HPDE6-E6E7 (cell line): Measurements from ENCODE around the gene LEF1.

Source experiments
- DNase-seq: peaks from one replicate; pipeline ENCODE4 v3.0.0; 2011; ENCODE audit warnings: missing footprints; ENCODE audit errors: extremely low spot score

The LEF1 gene

DNA sequence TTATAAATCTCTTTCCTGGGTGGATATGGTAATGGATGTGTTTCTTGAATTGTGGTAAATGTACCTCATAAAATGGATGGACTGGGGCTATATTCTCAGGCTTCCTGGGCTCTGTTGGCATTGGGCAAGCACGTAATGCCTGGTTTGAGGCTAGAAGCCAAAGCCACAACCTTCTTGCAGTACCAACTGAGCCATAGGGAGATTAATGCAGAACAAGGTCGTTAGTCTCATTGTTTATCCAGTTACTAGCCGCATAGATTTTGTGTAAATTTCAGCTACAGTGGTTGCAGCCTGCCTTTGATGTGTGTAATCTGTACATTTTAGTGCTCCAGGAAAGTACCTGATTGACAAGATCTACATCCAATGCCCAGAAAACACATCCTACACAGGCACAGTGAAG is 7.2 kb upstream of the LEF1 start:
- no peak for DNase-seq

DNA sequence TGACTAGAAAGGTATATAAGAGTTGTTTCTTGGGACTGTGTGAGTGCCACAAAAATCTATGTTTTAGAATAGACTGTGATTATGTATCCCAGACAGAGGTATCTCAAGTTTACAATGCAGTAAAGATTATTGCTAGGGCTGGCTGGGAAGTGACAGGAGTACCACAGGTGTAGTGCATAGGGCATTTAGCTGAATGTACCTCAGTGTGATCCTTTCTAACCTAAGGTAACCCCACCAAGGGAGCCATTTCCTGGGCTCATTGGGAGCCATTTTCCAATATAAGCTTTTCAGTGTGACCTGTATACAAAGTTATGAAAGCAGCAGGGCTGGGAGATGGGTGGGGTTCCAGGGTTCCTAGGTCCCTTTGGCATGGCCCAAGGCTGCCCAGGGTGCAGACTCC is 6.1 kb upstream of the LEF1 start:
- DNase-seq: no peak

DNA sequence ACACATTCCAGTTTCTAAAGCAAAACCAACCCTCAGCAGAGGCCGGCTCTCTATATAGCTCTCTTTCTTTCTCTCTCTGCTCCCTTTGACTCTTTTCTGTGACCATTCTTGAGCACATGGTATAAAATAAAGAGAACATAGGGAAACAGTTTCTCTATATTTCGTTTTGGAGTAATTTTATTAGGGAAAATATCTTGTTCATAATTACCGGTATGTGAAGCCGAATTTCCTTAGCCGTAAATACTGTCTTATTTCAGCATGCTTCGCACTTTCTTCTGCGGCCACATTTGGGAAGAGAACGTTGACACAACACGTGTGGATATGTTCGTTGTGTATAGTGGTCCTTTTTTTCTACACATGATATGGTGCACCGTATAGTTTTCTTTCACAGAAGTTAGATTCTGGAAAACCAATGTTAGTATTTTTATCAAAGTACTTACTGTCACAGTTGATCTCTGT is 4.9 kb upstream of the LEF1 start:
- no peak for DNase-seq

DNA sequence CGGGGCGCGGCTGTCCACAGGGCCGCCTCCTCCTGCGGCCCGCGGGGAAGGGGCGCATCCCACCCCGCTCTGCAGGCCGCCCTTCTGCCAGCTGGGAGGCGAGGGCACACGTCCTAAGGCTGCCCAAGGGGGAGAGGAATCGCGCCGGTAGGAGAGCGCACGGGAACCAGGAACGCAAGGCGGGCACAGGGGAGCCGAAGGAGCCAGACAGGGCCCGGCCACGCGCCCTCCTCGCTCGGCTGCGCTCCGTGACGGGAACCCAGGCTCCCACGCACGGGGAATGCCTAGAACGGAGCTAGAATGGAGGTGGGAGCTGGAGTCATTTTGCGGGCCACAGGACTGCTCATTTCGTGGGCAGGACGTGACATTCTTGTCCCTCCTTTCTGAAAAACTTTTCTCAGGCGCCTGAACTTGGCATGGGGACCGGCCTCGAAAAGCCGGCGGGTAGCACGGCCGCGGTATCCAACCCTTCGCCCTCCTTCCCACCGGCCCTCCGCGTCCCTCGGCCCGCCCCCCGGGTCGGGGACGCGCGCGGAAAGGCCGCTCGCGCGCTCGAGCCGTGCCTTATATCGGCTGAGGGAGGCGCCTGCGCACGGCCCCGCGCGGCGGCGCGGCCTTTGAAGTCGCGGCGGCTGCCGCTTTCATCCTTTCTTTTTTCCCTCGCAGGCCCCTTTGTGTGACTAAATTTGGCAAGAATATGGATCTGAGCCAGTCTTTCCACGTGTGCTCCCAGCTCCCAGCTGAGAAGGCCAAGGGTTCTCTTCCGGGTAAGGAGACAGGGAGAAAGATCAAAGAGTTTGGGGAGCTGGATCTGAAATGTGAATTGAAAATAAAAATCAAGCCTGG is 4.2 kb upstream of the LEF1 start:
- DNase-seq: no peak

DNA sequence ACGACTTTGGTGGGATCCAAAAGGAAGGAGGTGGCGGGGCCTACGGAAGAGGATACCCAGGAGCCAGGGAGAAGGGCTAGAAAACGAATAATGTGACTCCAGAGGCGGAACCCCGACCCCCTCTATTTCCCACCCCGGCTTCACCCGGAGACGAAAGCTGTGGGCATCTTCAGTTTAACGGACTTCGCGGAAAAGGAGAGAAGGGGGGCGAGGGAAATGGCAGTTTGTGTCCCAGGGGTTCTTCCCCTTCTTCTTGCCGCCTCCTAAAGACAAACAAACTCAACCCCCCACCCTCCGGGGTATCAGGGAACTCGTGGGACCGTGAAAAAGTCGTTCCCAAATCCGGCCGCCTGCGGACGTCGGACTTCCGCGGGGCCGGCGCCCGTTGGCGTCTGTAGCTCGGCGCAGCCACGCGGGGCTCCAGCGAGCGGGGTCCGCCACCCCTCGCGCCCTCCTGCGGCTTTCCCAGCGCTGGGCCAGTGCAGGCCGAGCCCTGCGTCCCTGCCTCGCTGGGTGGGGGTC is 3.6 kb upstream of the LEF1 start:
- DNase-seq: no peak

DNA sequence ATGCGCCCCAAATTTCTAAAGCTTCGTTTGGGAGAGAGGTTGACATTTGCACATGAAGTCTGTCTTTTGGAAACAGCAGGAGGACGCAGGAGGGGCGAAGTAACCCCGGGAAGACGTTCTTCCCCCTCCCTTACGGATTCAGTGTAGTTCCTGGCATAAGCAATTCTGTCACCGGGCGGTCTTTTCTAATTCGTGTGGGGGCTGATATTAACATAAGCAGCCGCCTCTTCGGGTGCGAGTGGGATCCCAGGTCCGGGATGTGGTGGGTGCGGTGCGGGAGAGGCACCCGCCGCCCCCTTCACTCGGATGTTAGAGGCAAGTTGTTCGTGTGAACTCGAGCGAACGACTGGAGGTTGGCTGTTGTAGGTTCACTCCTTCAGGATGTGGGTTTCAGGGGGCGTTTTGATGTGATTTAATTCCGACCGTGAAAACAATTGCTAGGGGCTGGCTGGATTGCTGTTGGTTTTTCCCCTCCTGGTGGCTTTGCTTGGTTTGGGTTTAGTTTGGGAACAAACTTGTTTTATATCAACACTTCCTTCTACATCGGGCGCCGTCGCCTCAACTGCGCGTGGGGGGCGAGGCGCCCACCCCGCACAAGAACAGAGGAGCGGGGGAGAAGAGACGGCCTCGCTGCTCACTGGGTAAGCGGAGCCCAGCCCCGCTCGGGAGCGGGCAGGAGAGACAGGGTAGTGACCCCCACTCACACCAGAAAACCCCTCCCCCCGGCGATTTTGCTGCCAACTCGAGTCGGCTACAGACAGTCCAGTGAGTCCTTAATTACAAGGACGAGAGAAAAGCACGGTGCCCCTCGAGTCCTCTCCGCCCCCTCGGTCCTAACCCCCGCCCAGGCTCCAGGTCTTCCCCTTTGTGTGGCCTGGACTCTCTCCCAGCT is 2.9 kb upstream of the LEF1 start:
- DNase-seq: no peak

DNA sequence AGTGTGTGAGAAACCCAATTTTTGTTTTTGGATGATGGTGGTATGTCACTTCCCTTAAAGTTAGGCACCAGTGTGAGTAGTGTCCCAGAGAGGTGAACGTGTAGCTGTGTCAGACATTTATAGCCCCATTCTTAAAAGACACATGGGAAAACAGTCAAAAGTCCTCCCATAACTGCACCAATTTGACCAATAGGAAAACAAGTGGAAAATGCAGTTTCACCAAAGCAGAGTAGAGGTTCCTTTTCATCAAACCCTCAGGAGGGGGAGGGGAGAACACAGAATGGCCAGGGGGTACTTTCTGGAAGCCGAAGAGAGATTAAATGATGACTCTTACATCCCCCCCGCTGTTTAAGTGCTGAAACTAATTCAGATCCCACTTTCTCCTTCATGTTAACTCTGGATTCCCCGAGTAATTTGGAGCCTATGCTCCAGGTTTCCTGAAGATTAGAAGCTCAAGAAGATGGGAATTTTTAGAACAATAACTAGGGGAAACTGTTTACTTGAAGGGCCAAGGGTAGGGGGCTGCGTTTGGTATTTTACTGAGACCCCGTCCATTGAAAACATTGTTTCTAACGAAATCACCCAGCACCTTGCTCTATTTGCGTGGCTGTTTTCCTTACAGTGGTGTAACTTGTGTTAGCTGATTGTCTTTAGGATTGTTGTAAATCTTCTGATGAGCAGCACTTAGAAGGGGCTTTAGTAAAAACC is 2.1 kb upstream of the LEF1 start:
- DNase-seq: no peak

DNA sequence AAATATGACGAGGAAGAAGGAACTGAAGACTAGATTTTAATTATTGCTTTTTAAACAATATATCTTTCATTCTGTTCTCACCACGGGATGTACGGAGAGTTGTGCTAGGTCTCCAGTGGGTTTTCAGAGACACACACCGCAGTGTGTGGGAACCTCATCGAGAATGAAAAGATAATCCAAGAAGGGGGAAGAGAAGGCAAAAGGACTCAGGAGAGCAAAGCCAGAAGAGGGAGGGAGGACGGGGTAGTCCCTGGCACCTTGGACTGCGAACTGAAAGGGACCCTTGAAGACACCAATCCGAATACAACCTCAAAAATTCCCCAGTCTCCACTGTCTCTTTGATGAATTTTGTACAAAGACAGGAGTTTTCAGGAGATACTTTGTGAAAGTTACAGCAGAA is 932 bp upstream of the LEF1 start:
- no peak for DNase-seq

DNA sequence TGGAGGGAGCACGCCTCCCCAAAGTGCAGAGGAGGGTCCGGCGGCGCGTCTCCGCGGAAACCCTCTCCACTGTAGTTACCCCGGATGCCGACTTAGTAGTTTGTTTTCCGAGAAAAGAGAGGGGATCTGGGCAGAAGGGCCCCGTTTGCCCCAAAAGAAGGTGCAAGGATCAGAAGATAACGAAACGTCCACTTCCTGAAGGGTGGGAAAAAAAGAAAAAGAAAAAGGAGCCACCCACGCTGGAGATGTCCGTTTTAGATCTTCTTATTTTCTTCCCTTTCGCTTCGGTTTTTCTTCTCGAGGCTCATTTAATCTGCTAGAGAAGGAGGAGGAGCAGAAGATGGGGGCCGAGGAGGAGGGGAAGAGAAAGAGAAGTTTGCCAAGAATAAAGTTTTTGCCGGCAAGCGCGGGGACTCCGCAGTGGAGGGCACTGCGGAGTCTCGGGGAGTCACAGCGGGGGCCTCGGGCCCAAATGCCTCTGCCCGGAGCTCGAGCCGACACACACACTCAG is 517 bp downstream of the LEF1 start:
- no peak for DNase-seq

DNA sequence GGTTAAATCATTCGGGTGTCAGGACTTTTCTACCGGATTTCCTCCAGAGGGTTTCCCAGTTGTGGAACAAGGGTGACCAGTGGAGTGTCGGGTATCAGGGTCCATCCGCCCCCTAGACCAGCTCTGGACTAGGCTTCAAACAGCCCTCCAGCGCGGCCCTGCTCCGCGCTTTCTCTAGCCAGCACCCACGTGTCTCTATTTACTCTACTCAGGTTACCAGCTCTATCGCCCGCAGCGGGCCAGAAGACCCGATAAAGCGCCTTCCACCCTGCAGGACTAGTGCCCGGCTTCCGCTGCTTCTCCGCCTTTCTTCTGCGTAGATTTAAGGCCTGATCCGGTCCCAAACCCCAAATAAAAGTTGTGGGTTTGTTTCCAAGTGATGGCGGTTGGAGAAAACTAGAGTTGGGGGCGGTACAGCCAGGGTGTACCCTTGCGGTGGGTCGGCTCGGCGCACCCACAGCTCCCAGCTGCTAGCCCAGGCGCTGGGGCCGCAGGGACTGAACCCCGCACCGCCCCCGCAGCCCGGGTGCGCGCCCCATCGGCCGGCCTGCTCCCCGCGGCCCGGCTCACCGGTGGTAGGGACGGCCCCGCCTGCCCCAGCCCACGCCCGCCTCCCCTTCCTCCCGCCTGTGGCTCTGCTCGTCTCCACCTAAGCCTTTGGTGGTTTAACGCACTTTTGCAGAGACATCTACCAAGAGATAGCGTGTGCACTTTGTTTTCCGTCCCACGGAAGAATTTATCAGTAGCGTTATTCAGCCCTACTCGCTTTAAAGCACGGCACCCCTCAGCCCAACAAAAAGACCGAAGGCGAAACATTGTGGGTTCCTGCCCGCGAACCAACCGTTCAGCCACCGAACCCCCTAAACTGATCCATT is 2.1 kb downstream of the LEF1 start:
- no peak for DNase-seq

DNA sequence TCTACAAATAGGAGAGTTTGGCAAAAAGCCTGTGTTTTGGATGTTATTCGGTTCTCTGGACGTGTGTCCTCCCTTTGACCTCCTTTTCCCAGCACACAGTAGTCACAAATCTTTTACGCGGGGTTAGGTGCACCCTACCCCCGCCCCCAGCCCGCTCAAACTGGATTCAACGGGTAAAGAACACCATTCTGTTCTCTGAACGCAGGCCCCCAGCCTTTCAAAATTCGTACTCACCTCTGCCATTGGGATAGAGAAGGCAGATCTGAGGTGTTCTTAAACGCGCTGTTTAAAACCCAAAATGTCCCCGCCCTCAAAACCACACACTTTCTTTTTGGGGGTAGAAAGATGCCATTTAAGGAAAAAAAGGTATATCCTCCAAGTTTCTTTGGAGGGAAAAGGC is 2.7 kb downstream of the LEF1 start:
- no peak for DNase-seq

DNA sequence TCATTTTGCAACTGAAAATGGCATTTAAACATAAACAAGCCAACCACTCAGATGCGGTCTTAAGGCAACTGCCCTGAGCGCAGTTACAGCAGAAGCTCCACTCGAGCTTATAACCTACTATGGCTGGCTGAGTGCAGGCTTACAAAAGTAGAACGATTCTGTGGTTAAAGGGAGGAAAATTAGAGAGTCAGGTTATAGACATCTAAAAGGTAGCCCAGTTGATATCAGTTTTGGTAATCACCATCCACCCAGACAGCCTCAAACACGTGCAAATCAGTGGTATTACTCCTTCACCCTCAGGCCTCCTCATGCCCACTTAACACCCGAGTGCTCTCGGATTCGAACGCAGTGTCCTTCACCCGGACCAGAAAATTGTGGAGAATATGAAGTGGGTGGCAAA is 3.1 kb downstream of the LEF1 start:
- no peak for DNase-seq

DNA sequence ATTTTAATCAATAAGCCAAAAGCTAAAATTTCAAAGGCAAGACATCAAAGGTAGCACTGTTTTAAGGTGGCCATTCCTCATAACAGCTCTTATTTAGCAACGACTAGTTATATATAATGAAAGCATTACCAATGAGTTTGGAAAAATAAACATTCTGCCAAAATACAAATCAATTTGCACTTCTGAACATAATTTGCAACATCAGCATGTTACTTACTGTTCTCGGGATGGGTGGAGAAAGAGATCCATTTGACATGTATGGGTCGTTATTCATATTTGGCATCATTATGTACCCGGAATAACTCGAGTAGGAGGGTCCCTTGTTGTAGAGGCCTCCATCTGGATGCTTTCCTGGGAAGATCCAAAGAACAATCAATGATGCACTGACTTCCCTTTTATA is 5.4 kb downstream of the LEF1 start:
- no peak for DNase-seq

DNA sequence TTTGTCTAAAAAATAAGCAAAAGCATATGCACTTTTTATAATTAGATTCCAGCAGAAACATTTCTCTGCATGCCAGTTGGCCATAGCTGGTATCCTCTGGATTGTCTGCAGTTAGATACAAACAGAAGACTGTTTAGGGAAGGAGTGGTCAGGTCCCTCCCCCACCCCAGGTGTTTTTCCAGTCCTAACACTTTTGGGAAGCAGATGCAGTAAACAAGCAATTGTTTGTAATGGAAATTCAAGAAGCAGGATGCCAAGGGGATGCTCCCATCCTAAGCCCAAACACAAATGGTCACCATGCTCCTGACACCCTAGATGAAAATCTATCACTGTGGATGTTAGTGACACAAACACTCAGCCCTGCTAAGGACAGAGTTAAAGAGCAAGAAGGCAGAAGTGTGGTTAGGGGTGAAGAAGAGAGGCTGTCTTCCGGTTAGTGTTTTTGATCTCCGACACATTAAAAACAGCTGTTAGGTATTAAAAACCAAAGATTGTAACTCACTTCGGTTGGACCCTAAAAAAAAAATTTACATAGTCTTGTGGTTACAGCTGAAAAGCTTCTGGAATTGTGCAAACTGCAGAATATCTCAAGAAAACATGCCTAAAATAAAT is 7.9 kb downstream of the LEF1 start:
- DNase-seq: no peak

DNA sequence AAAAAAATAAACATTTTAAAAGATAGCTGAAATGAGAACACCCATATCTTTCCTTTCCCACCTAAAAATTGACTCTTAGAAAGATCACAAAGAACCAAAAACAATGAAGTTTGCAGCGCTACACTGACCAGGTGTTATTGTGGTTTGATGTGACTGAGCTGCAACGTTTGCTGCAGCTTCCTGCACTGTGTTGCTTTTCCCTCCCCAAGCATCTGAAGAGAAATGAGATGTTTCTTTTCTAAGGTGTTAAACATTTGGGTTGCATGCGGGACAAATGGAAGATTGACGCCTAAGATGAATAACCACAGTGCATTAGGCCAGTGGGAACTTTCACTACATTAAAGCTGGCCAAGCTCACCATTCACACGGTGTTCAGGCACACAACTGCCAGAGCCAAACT is 8.9 kb downstream of the LEF1 start:
- no peak for DNase-seq

DNA sequence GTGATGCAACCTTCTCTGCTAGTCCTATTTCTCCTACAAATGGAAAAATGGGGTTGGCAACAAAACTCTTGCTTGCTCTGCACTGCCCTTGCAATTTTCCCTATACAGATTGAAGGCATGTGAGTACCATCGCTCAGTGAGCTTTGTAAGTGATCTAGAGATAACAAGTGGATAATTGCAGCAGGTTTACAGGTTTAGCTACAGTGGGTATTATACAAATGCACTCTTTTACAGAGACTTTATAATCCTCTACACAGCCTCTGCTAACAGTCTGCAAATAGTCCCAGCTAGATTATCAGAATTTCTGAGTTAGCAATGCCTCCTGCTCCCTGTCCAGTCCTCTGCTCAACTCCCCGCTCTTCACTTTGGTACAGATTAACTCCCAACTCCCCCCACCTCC is 11.1 kb downstream of the LEF1 start:
- no peak for DNase-seq

DNA sequence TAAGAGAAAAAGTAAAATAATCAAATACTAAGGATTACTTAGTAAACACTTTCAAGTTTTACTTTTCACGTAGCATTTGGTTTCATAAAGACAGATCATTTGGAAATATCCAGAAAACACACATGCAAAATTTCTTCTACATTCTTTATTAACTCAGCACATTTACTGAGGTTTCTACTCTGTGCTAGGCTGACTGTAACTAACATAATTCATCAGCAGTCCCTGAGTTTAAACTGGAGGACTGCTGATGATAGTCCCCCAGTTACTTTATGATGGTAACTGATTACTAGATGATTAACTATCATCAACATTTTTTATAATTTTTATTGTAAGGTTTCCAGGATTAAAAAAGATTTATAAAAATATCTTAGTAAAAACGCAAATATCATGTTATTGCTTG is 12.3 kb downstream of the LEF1 start:
- no peak for DNase-seq

DNA sequence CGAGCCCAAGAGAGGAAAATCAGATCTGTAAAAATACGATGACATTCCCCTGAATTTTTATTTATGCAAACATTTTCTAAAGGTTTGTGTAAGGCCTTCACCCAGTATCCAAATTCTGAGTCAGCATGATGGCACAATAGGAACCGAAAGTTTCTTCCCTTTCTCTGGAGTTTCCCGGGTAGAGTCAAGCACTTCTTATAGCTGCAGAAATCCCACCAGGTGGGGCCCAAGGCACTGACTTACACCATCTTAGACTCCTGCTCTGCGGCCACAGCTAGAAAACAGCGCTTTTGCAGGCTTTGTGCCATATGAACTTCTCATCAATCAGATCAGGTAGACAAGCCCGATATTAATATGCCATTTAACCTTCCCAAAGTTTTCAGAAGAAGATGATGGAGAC is 13.4 kb downstream of the LEF1 start:
- no peak for DNase-seq

DNA sequence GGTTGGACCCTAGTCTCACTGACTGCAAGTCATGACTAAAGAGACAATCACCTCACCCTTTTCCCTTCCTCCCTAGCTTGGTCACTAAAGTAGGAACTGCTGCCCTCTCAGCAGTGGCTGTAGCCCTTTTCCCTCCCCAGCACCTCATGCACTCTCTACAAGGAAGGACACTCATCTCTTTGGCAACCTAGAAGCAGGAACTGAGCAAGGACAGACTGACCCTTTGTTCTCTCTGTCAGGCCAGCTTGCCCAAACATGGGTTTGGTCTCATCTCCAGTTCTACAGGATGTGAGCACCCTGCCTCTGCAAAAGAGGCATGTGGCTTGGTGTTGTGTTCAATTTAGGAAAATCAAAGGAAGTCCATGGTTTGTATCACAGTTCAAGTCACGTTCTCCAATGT is 15.8 kb downstream of the LEF1 start:
- DNase-seq: no peak

DNA sequence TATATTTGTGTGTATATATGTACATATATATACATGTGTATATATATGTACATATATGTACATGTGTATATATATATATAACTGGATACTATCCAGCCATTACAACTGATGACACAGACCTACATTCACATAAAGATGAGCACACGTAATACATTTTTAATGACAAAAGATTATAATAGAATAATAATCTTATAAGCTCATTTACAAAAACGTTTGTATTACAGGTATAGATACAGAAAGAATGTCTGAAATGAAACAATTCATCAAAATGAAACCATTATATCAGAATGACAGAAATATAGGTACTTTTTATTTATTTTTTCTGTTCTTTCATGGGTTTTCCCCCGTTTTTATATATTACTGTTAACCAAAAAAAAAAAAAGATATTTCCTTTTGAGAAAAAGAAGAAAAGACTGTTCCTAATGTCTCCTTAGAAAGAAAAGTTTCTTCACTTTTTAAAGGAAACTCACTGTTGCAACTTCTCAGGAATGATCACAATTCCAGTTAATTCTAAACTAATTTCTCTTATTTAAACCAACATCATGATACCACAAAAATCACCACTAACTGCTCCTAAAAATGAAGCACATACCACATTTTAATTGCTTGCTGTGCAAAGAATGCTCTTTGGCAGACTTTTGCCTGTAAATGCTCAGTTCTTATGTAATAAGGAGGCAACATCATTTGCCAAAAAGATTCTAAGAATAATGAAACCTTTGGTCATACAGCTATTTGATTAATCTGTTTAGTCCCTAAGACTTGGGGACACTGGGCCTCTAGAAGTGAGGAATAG is 18.9 kb downstream of the LEF1 start:
- no peak for DNase-seq
